HEK293 (cell line): ENCODE measurements around the gene RBBP8.

Source experiments
- CTCF ChIP-seq: fragments of 450-650 bp; formaldehyde crosslinking; IDR thresholded peaks from 2 replicates; pipeline ENCODE4 v1.5.1; 2016; ENCODE audit warnings: missing biosample characterization, missing genetic modification characterization
- ZBTB7A ChIP-seq: fragments of 450-650 bp; formaldehyde crosslinking; IDR thresholded peaks from 2 replicates; pipeline ENCODE4 v1.5.1; 2016; ENCODE audit warnings: low read depth, missing biosample characterization, missing genetic modification characterization
- ZNF157 ChIP-seq: fragments of 450-650 bp; formaldehyde crosslinking; IDR thresholded peaks from 2 replicates; pipeline ENCODE4 v1.5.1; 2016; ENCODE audit warnings: missing biosample characterization, missing genetic modification characterization

- TF ChIP-seq ZBTB7A (no peak), ZNF157 (tag by site-specific recombination) (no peak), CTCF (tag by site-specific recombination) (no peak)
Measured at GRCh38 chr18:22914633-22915032, 18.5 kb upstream of the RBBP8 start.
